ENCODE measurements around the gene CDC42EP5.

DNA sequence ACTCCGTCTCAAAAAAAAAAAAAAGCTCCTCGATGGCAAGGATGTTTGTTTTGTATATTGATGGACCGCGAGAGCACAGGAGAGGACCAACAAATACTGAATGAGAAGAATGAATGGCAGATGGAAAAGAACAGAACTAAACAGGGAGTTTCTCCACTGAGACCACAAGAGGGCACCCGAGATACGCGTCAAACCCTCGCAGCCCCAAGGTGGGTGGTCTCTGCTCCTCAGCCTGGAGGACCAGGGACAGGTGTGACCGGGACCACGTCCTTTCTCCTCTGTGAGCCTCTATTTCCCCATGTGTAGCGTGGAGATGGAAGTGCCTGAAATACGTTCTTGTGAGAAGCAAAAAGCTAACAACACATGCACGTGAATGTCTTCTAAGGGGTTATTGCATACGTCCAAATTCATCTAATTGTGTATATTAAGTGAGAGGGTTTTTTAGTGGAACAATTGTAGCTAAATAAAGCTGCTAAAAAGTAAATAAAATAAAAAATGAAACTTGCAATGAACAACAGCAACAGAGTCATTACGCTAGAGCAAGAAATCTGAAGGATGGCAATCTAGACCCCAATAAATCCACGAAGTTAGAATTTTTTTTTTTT is 8.3 kb upstream of the CDC42EP5 start:
- TF ChIP-seq CTCF (conservative IDR thresholded peaks at IDR 0.05) (peak; percentile 89), EZH2 (IDR thresholded peaks at IDR 0.05; ENCODE audit: low read depth) (no peak)

All from PC-9 (cell line).